K562 (cell line): Measurements from ENCODE around the gene TTLL12. TPM values are rescaled to one million over a fixed set of nuclear protein-coding genes. Genes with fewer than 3 reads are reported as not detected.

Experiments
- STAT5A ChIP-seq: IDR thresholded peaks from 2 replicates; pipeline ENCODE4 v1.6.1; 2012; ENCODE audit warnings: low read length, inconsistent platforms, borderline replicate concordance
- TCF7 ChIP-seq: sonication (generic); IDR thresholded peaks from 2 replicates; pipeline ENCODE4 v1.6.1; 2016; ENCODE audit warnings: antibody characterized with exemption, borderline replicate concordance
- ZNF146 ChIP-seq: IDR thresholded peaks from one replicate; pipeline ENCODE4 v1.6.1; 2018; ENCODE audit warnings: missing compliant biosample characterization; ENCODE audit not compliant: unreplicated experiment
- polyA plus RNA-seq, 8 experiments: library from polyadenylated mRNA; depleted of rRNA in 4 of 8; stranded (reverse) in 5 of 8; unstranded in 3 of 8; fragments of >200 nt; fragmentation: Nextera tagmentation in 2 of 8; fragmentation: Illumina TruSeq in 1 of 8; extraction: Ambion mirVana in 2 of 8; extraction: Trizol in 1 of 8; gene quantifications; 2 replicates each; pipeline versions ENCODE4 v1.2.1 to v1.2.3, GENCODE V29; 2011 to 2014; ENCODE audit warnings: inconsistent platforms in 1 of 8, missing spikeins in 1 of 8
- total RNA-seq, 7 experiments: library from RNA; depleted of rRNA in 6 of 7; stranded (reverse); fragments of >200 nt in 6 of 7; fragmentation: Illumina TruSeq in 2 of 7; extraction: Trizol in 2 of 7; gene quantifications; 2 replicates each; pipeline versions ENCODE4 v1.2.1 to v1.2.3, GENCODE V29; 2011 to 2021; ENCODE audit warnings: low replicate concordance in 1 of 7
- TF ChIP-seq, protein P1 (sequence below), 2 experiments: fragments of 450-650 bp; IDR thresholded peaks; 2 replicates each; pipeline ENCODE4 v1.6.1; 2016; ENCODE audit warnings: mild to moderate bottlenecking in 2 of 2, borderline replicate concordance in 1 of 2, low read depth in 1 of 2, moderate library complexity in 1 of 2

The TTLL12 gene
- total and polyA plus RNA-seq, 9 of the 15 experiments (the other 6 are each of a cell fraction or from before 2014, with no cell fraction given) = 1.3 to 128 (median 43.0) TPM

DNA sequence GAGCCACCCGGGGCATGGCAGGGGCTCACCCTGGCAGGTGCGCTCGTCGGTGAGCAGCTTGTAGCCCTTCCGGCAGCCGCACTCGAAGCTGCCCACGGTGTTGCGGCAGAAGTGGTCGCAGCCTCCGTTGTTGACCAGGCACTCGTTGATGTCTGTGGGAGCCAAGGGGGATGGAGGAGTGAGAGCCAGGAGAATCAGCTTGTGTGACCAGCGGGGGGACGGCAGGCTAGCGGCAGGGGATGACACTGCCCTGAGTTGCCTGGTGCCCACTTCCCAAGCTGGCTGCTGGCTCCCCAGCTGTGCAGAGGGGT is 44.7 kb upstream of the TTLL12 start (continued):
- TF ChIP-seq, protein P1, sequence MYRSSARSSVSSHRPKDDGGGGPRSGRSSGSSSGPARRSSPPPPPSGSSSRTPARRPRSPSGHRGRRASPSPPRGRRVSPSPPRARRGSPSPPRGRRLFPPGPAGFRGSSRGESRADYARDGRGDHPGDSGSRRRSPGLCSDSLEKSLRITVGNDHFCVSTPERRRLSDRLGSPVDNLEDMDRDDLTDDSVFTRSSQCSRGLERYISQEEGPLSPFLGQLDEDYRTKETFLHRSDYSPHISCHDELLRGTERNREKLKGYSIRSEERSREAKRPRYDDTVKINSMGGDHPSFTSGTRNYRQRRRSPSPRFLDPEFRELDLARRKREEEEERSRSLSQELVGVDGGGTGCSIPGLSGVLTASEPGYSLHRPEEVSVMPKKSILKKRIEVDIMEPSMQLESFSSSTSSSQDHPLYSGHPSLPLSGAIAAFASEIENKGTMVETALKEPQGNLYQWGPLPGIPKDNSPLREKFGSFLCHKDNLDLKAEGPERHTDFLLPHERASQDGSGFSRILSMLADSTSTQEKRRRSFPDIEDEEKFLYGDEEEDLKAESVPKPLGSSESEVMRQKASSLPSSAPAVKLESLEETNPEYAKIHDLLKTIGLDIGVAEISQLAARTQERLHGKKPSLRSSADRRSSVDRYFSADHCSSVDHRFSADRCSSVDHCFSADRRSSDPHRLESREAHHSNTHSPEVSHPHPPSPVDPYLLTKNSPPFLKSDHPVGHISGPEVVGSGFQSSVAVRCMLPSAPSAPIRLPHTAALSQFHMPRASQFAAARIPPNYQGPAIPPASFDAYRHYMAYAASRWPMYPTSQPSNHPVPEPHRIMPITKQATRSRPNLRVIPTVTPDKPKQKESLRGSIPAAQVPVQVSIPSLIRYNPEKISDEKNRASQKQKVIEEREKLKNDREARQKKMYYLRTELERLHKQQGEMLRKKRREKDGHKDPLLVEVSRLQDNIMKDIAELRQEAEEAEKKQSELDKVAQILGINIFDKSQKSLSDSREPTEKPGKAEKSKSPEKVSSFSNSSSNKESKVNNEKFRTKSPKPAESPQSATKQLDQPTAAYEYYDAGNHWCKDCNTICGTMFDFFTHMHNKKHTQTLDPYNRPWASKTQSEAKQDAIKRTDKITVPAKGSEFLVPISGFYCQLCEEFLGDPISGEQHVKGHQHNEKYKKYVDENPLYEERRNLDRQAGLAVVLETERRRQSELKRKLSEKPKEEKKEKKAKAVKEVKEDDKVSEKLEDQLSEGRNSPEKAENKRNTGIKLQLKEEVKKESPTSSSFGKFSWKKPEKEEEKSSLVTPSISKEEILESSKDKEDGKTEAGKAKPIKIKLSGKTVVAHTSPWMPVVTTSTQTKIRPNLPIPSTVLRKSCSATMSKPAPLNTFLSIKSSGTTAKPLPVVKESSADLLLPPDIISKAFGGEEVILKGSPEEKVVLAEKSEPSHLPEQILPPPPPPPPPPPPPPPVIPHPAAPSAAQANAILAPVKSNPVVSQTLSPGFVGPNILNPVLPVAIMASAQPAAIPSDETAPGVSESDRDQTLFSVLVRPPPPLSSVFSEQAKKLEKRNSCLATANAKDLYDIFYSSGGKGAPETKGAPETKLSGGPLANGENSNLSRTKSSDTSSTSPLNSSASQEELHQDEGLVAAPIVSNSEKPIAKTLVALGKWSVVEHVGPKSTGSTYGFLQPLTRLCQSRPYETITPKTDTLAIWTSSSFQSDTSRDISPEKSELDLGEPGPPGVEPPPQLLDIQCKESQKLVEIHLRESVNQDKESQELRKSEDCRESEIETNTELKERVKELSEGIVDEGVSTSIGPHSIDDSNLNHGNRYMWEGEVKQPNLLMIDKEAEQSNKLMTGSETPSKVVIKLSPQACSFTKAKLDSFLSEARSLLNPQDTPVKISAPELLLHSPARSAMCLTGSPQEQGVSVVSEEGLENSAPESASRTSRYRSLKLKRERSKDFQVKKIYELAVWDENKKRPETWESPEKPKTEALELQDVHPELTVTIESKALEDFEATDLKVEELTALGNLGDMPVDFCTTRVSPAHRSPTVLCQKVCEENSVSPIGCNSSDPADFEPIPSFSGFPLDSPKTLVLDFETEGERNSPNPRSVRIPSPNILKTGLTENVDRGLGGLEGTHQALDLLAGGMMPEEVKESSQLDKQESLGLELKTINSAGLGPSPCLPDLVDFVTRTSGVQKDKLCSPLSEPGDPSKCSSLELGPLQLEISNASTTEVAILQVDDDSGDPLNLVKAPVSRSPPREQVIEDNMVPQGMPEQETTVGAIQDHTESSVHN (IDR thresholded peaks at IDR 0.05; ENCODE audit: borderline replicate concordance in 1 of 2, low read depth in 1 of 2) = no peak
- TF ChIP-seq ZNF146 (no peak), TCF7 (no peak), STAT5A (no peak)
